Stimulated activated CD8-positive, alpha-beta memory T cell treated with anti-CD3 and anti-CD28 coated beads, Interleukin-2, amount 100 ng/mL, for 48 hours (primary cell): Measurements from ENCODE around the gene GALNT9.

Source experiments
- DNase-seq, 2 donors: peaks; one replicate each; pipeline ENCODE4 v3.0.0-alpha.2; 2020; ENCODE audit warnings: low read depth in 2 of 2

The GALNT9 gene

GRCh38 chr12:132171293-132171967 lies 158.0 kb downstream of the GALNT9 start:
- DNase-seq: no peak

DNA sequence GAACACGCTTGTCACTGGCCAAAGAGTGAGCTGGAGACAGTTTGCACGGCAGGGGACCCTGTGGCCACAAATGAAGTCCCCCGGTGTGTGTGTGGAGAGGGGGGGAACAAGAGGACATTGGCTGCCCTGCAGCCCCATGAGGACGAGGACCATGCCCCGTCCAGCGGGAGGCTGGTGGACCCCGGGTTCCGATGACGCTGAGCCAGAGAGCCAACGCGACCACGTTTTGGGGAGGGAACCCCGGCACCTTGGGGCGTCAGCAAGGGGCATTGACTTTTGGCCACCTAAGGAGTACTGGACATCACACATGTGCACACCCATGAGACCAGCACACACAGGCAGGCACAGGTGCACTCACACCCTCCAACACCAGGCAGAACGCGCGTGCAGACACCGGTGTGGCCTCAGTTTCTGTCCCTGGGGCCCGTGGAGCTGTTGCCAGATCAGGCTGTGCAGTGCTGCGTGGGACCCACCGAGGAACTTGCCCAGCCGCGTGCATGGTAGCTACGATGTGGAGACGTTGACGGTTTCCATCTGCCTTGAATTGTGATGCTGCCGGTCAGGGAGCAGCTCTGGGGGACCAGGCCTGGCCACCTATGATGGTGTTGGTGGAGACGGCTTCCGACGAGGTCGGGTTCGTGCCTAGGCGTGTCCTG lies 158.6 kb downstream of the GALNT9 start:
- no peak for DNase-seq

DNA sequence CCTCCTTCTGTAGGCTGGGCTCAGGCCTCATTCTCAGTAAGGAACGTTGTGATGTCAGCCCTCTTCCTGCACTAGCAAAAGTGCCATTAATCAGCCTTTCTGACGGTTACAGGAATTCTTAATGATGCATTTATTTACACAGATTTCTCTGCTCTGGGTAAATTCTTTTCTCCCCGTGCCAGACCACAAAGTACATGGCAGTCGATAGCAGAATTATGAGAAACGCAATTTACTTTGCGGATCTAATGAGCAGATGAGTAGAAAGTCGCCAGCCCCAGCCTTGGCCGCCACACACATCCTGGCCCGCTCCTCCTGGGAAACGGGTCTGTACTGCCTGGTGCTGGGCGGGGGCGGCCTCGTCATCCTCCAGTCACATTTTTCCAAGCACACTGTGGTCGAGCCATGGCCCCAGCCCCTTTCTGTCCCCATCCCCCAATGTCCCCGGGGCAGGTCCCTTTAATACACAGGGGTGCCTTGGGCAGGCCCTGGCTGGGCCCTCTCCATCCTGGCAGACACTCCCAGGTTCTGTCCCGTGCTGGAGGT lies 159.2 kb downstream of the GALNT9 start:
- DNase-seq: no peak

- no peak for DNase-seq
Observed at GRCh38 chr12:132169376-132169775, 160.0 kb downstream of the GALNT9 start.

- no peak for DNase-seq
Observed at GRCh38 chr12:132168311-132169031, 160.9 kb downstream of the GALNT9 start.

- no peak for DNase-seq
Observed at GRCh38 chr12:132167611-132168310, 161.6 kb downstream of the GALNT9 start.

DNA sequence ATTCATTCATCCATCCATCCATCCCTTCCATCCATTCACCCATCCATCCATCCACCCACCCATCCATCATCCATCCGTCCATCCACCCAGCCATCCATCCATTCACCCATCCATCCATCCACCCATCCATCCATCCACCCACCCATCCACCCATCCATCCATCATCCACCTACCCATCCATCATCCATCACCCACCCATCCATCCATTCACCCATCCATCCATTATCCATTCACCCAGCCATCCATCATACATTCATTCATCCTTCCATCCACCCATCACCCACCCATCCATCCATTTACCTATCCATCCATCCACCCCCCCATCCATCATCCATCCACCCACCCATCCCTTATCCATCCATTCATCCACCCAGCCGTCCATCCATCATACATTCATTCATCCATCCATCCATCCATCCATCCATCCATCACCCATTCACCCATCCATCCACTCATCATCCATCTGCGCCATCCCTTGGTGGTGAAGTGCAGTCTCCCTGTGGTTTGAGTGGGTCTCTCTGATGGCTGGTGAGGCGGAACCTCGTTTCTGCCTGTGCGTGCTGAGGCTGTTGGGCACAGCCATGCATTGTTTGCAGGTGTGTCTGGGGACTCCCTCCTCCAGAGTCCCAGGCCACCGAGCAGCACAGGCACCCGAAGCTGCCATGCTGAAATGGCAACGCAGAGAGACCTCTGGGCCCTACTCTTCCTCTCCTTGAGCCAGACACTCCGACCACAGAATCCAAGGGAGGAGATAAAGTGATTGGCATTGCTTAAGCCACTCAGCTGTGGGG lies 162.4 kb downstream of the GALNT9 start:
- DNase-seq: no peak

DNA sequence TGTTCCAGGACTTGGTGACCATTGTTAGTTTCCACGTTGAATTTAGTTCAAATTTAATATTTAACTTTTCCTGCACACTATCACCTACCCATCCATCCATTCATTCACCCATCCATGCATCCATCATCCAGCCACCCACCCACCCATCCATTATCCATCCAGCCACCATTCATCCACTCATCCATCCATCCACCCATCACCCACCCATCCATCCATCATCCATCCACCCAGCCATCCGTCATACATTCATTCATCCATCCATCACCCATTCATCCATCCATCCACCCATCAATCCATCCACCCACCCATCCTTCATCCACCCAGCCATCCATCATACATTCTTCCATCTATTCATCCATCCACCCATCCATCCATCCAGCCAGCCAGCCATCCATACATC lies 163.3 kb downstream of the GALNT9 start:
- DNase-seq: no peak

DNA sequence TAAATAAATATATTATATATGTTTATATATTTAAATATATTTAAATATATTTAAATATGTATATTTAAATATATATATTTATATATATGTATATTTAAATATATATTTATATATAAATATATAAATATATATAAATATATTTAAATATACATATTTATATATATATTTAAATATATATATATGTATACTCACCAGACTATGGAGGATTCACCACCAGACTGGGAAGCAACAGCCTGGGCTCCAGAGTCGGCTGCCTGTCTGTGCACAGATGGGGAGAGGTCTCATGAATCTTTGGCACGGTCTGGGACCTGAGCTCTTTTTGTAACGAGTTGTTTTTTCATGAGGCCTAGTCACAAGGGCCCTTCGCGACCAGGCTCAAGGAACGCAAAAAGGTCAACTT lies 163.8 kb downstream of the GALNT9 start:
- DNase-seq: no peak

DNA sequence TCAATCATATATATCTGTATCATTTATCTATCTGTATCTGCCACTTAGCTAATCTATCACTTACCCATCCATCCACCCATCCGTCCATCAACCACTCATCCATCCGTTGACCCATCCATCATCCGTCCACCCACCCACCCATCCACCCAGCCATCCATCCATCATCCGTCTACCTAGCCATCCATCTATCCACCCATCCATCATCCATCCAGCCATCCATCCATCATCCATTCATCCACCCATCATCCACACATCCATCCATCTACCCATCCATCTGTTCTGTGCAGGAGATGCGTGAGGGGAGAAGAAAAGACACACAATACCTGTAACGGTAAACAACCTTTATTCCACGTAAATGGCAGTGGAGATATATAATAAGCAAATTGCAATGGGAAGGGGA lies 165.0 kb downstream of the GALNT9 start:
- no peak for DNase-seq

GRCh38 chr12:132163911-132164288 lies 165.5 kb downstream of the GALNT9 start:
- no peak for DNase-seq

GRCh38 chr12:132163041-132163910 lies 166.1 kb downstream of the GALNT9 start:
- no peak for DNase-seq

DNA sequence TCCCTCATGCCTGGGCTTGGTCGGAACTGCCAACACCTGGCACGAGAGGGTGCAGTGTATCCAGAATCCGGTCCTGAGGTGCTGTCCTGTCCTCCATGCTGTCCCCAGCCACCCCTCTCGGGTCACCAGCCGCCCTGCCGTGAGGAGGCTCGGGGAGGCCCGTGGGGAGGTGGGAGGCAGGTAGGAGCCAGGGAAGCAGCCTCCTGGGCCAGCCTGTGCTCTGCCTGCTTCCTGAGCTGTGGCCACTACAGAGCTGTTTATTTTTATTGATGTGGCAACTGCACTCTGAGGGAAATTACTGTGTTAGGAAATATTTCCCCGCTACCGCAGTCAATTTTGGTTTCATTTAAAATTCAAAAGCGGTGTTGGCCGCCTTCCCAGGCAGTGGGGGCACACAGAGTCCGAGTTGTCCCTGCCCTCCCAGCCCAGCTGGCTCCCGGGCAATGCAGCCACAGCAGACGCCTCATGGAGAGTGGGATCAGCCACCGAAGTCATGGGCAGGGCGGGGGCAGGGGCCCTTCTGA lies 166.8 kb downstream of the GALNT9 start:
- DNase-seq: no peak

DNA sequence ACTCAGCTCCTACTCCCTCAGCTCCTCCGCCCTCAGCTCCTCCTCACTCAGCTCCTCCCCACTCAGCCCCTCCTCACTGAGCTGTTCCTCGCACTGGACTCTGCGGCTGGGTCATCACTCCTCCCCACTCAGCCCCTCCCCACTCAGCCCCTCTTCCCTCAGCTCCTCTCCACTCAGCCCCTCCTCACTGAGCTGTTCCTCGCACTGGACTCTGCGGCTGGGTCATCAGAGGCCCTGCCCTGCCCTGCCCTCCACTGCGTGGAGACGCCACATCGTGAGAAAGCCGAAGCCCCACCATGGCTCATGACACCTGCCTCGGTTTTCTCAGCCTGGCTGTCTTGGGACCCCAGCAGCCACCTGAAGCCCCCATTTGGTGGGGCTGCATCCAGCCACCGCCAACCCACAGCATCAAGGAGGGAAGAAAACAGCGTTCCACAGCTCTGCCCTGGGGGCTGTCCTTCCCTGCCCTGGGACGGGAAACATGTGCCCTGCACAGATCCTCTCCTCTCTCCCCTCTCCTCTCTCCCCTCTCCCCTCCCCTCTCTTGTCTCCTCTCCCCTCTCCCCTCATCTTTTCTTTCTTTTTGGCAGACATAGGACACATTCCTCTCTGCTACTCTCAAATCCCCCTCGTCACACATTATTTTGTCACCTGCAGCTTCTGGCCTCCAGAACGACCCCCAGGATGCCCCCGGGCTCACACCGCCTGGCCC lies 167.4 kb downstream of the GALNT9 start:
- DNase-seq: no peak

GRCh38 chr12:132161036-132161781 lies 168.2 kb downstream of the GALNT9 start:
- DNase-seq: no peak

GRCh38 chr12:132160601-132161035 lies 168.8 kb downstream of the GALNT9 start:
- DNase-seq: no peak

DNA sequence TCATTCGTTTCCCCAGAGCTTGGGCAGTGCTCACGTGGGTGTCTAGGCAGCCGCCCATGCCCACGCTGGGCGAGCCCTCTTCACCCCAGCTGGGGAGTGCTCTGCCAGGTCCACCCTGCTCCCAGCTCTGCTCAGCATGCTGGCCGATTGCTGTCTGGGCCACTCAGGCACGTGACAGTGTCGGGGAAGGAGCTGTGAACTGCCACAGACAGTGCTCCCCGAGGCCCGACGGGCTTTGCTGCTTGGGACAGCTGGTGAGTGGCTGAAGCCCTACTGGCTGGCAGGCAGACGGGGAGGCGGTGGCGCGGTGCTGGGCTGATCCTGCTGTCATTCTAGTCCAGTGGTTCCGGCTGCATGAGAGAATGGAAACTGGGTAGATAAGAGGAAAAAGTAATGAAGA lies 169.4 kb downstream of the GALNT9 start:
- no peak for DNase-seq

GRCh38 chr12:132159555-132160003 lies 169.8 kb downstream of the GALNT9 start:
- no peak for DNase-seq
